NCI-H524 treated with DMSO at 0.1 percent for 48 hours (cell line): ENCODE results near the gene OR52E1.

Experiments
- DNase-seq: peaks from one replicate; lab custom pipeline; 2025; lab: John Stamatoyannopoulos, UW

The OR52E1 gene

DNA sequence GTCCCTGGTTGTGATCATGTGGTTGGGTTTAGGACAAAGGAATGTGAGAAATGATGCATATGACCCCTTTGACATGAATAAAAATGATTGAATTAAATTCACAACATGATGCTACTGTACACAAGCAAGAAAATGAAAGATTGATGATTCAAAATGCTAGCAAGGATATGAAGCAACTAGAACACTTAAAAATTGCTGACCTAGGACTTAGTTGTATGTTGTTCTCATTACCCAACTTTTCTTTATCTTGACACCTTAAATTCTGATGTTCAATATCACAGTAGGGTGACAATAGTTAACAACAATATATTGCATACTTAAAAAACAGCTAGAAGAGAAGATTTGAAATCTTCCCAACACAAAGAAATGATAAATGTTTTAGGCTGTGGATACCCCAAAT is 48.2 kb downstream of the OR52E1 start:
- DNase-seq: no peak

- DNase-seq: no peak
Measured at GRCh38 chr11:5118893-5119292, 49.5 kb downstream of the OR52E1 start.
